ENCODE results near the gene HOMEZ.
"Not testable (repeated sequence)": the region's sequence is repeated elsewhere in the genome, so short reads cannot be mapped to it uniquely, and the experiment has no call there.

The HOMEZ gene, protein sequence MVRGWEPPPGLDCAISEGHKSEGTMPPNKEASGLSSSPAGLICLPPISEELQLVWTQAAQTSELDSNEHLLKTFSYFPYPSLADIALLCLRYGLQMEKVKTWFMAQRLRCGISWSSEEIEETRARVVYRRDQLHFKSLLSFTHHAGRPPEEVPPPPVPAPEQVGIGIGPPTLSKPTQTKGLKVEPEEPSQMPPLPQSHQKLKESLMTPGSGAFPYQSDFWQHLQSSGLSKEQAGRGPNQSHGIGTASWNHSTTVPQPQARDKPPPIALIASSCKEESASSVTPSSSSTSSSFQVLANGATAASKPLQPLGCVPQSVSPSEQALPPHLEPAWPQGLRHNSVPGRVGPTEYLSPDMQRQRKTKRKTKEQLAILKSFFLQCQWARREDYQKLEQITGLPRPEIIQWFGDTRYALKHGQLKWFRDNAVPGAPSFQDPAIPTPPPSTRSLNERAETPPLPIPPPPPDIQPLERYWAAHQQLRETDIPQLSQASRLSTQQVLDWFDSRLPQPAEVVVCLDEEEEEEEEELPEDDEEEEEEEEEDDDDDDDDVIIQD

DNA sequence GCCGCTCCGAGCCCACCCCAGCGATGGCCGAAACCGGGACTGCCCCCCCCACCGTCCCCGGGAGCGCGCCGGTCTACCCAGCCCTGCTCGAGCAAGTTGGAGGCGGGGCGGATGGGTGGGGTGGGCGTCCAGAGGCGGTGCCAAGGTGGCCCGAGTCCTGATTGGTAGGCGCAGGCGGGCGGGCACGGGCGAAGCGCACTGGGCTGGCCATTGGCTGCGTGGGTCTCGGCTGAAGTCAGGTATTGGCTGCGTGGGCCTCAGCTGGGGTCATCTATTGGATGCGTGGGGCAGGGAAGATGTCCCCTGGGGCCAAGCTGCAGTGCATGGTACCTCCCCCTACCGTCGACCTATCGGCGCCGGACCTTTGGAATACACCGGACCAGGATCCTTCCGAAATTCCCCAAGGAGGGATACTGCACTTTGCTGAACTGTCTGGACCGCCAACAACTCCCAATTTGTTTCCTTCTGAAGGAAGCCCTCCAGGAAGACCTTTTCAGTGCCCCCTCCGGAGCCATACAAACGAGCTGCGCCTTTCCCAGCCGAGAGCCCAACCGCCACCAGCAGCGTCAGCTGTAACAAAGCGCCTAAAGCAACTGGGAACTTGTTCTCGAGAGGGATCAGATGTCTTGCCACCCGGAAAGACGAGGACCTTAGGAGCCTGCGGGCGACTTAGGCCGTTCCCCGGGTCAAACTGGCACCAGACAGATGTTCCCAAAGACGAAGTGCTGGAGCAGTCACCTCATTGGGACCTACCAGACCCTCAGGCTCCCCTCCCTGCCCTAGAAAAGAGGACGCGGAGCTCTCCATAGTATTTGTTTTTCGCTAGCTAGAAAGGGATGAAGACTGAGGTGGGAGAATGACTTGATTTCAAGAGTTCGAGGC, at the start of gene HOMEZ:
Gene HOMEZ, minus strand, starts transcription at position 113 of the 882 bp plus-strand sequence. CDS start 180 bp downstream, outside the sequence.
- DNase-seq (ENCODE audit: low read depth in 3 of 3, low spot score in 1 of 3) = peak; percentile 91 to 96 (median 91)

GRCh38 chr14:23335623-23336022, 49.7 kb upstream of the HOMEZ start:
- DNase-seq (ENCODE audit: low read depth in 3 of 3, low spot score in 1 of 3) = no peak

- peak; percentile 22 to 34 (median 31) for DNase-seq (ENCODE audit: low read depth in 3 of 3, low spot score in 1 of 3)
These were observed 42.2 kb upstream of the HOMEZ start for GRCh38 chr14:23327947-23328744.

DNA sequence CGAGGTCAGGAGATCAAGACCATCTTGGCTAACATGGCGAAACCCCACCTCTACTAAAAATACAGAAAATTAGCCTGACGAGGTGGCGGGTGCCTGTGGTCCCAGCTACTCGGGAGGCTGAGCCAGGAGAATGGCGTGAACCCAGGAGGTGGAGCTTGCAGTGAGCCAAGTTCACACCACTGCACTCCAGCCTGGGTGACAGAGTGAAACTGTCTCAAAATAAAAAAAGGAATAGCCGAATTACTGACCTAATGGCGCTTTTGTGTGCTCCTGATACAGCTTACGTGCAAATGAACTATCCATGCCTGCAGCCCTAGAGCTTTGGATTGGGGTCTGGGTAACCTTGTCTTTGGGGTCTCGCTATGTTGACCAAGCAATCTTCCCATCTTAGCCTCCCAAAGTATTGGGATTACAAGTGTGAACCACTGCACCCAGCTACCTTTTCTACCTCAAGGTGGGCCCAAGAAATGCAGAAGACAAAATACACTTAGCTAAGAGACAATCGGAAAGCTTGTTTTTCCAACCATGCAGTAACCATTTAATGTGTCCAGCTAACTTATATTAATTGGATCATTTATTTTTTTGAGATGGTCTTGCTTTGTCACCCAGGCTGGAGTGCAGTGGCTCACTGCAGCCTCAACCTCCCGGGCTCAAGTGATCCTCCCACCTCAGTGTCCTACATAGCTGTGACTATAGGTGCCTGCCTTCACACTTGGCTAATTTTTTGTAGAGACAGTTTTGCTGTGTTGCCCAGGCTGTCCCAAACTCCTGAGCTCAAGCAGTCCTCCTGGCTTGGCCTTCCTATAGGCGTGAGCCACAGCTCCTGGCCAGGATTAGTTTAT, 40.8 kb upstream of the HOMEZ start:
- DNase-seq (ENCODE audit: low read depth in 3 of 3, low spot score in 1 of 3) = no peak

- not testable (repeated sequence) for DNase-seq (ENCODE audit: low read depth in 3 of 3, low spot score in 1 of 3)
These were observed 39.8 kb upstream of the HOMEZ start for GRCh38 chr14:23325746-23326145.

DNA sequence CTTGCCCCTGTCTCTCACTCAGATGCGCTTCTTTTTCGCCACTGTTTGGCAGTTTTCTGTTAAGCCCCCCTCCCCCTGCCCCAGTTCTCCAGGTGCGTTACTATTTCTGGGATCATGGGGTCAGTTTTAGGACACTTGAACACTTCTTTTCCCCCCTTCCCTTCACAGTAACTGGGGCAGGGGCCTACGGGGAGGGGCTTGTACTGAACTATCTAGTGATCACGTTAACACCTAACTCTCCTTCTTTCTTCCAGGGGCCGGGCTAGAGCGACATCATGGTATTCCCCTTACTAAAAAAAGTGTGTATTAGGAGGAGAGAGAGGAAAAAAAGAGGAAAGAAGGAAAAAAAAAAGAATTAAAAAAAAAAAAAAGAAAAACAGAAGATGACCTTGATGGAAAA, 39.1 kb upstream of the HOMEZ start:
- DNase-seq (ENCODE audit: low read depth in 3 of 3, low spot score in 1 of 3) = no peak

GRCh38 chr14:23324455-23324846, 38.5 kb upstream of the HOMEZ start:
- no peak for DNase-seq (ENCODE audit: low read depth in 3 of 3, low spot score in 1 of 3)

DNA sequence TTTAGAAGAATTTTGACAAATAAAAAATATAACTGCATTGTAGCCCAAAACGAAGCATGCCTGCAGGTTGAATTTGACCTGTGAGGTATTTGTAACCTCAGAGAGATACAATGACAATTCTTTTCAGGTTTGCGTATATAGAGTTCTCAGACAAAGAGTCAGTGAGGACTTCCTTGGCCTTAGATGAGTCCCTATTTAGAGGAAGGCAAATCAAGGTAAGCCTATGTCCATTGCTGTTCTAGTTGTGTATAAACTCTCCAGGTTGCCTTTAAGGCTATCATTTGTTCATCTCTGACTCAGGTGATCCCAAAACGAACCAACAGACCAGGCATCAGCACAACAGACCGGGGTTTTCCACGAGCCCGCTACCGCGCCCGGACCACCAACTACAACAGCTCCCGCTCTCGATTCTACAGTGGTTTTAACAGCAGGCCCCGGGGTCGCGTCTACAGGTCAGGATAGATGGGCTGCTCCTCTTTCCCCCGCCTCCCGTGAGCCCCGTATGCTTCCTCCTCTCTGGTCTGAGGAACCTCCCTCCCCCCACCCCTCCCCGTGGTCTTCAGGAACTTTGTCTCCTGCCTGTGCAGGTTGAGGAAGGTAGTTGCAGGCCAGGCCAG, 38.0 kb upstream of the HOMEZ start:
- no peak for DNase-seq (ENCODE audit: low read depth in 3 of 3, low spot score in 1 of 3)

DNA sequence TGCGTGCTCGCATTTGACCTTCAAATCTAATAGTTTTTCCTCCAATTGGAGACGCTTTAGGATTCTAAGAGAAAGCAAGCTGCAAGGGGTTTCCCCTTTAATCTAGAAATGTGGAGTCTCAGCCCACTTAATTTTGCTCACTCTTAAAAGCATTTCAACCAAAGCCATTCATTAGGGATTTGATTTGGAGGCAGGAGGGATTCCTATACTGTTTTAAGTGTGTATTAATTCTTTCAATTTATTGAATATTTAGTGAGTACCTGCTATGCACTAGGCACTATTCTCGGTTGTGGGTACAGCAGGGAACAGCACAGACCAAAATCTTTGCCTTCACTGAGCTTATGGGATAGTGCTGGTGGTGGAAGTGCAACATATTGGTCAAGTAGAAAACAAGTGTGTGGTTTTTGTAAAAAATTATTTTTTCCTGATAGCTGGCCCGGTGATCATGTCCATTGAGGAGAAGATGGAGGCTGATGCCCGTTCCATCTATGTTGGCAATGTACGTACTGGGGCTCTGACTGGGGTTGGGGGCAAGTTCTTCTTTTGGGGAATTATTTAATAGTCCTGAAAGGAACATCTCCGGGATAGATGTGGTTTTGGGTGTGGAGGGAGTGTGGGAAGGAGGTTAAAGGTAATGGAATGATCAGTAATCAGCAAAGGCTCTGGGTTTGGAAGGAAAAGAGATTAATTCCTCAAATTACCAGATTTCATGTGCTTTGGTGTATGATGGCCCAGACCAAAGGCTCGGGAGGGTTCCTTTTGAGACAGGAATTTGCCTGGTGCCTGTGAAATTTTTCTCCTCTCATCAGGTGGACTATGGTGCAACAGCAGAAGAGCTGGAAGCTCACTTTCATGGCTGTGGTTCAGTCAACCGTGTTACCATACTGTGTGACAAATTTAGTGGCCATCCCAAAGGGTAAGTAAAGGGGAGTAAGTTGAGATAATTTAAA, 36.9 kb upstream of the HOMEZ start:
- DNase-seq (ENCODE audit: low read depth in 3 of 3, low spot score in 1 of 3) = no peak

GRCh38 chr14:23321572-23322547, 35.9 kb upstream of the HOMEZ start:
- peak in 1 of 3 donors; percentile 19 for DNase-seq (ENCODE audit: low read depth in 3 of 3, low spot score in 1 of 3)

DNA sequence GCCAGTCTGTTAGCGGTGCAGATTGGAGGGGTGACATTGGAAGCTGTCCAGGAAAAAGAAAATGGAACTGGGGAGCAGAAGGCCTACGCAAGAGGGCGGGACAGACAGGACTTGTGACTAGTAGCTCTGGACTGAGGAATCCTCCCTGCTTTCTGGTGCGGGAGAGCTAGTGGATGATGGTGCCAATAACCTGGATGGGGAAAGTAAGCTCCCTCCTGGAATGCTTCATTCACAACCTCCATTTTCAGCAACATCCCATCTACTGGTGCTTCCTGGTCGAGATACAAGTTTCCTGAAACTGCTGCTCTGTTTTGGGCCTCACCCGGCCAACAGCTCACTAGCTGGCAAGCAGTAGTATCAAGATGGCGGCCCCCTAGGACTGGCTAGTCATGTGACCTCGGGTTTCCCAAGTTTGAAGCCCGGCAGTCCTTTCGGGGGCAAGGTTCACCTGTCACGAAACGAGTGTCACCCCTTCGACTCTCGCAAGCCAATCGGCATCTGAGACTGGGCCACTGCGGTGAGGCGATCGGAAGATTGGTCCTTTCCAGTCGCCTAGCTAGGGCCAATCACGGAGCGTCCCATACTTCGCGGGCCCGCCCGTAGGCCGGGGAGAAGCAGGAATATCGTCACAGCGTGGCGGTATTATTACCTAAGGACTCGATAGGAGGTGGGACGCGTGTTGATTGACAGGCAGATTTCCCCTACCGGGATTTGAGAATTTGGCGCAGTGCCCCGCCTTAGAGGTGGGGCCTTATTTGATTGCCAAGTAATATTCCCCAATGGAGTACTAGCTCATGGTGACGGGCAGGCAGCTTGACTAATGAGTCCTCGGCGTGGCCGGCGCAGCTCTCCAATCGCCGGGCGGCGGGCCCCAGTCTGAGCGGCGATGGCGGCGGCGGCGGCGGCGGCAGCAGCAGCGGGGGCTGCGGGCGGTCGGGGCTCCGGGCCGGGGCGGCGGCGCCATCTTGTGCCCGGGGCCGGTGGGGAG, 34.9 kb upstream of the HOMEZ start, which contains the start of gene PABPN1:
Gene PABPN1, plus strand, starts transcription at position 874 of the 988 bp plus-strand sequence. Its CDS starts 13 bp downstream, at position 887.
- DNase-seq (ENCODE audit: low read depth in 3 of 3, low spot score in 1 of 3) = peak; percentile 88 to 95 (median 95)

- DNase-seq (ENCODE audit: low read depth in 3 of 3, low spot score in 1 of 3) = no peak
These were observed 34.0 kb upstream of the HOMEZ start for GRCh38 chr14:23319746-23320583.

GRCh38 chr14:23316300-23316699, 30.4 kb upstream of the HOMEZ start:
- DNase-seq (ENCODE audit: low read depth in 3 of 3, low spot score in 1 of 3) = no peak

- no peak for DNase-seq (ENCODE audit: low read depth in 3 of 3, low spot score in 1 of 3)
These were observed 24.6 kb upstream of the HOMEZ start for GRCh38 chr14:23310546-23310945.

Data from stimulated activated CD4-positive, alpha-beta T cell treated with anti-CD3 and anti-CD28 coated beads, TNF-alpha, amount 100 ng/mL, for 1 hour (primary cell).